SK-N-SH (cell line): ENCODE measurements around the gene ZAR1L. TPM values are rescaled to one million over a fixed set of nuclear protein-coding genes. Genes with fewer than 3 reads are reported as not detected.
"Not testable (repeated sequence)": the region's sequence is repeated elsewhere in the genome, so short reads cannot be mapped to it uniquely, and the experiment has no call there.

ENCODE experiments used
- CTCF ChIA-PET: fragments of 300-600, 350-600 bp; formaldehyde crosslinking; extraction: SDS; loops from one replicate; lab custom pipeline; 2021; lab: Yijun Ruan, JAX
- POLR2A ChIA-PET: fragments of 350-600 bp; sonication (Branson Sonifier 250); formaldehyde crosslinking; extraction: SDS; loops from one replicate; lab custom pipeline; 2020; ENCODE audit warnings: antibody characterized with exemption, inconsistent platforms; lab: Yijun Ruan, JAX
- DNase-seq: peaks from one replicate; pipeline ENCODE4 v3.0.0; 2012
- H2AFZ ChIP-seq: fragments of 200-600 bp; sonication (generic); 2 replicates; pipeline ENCODE4 v1.8.1; 2016; ENCODE audit warnings: antibody characterized with exemption, mild to moderate bottlenecking, low read depth
- H3F3A ChIP-seq: fragments of 200-600 bp; sonication (generic); replicated peaks from 2 replicates; pipeline ENCODE3; 2016; ENCODE audit warnings: antibody characterized with exemption, mild to moderate bottlenecking; ENCODE audit not compliant: insufficient read depth
- H3K27ac ChIP-seq, 2 experiments: fragments of 200-500 bp in 1 of 2; fragments of 200-600 bp in 1 of 2; sonication (Bioruptor generic) in 1 of 2; sonication (generic), shearing (Covaris generic) in 1 of 2; 2 replicates each; pipeline versions ENCODE4 v1.5.1 to v1.6.1; 2014 to 2016; ENCODE audit warnings: low read depth in 2 of 2, inconsistent platforms in 1 of 2, low read length in 1 of 2, mild to moderate bottlenecking in 1 of 2, mixed read lengths in 1 of 2
- H3K27me3 ChIP-seq: fragments of 200-600 bp; sonication (generic), shearing (Covaris generic); 2 replicates; pipeline ENCODE4 v1.6.1; 2016; ENCODE audit warnings: mixed run types; ENCODE audit not compliant: insufficient read depth
- H3K36me3 ChIP-seq, 2 experiments: fragments of 200-500 bp in 1 of 2; fragments of 200-600 bp in 1 of 2; sonication (Bioruptor generic) in 1 of 2; sonication (generic) in 1 of 2; replicated peaks in 1 of 2; 2 replicates each; pipeline versions ENCODE3 to v1.5.1; 2014 to 2016; ENCODE audit warnings: low read length in 1 of 2, mild to moderate bottlenecking in 1 of 2; ENCODE audit not compliant: insufficient read depth in 2 of 2, control insufficient read depth in 1 of 2
- H3K4me1 ChIP-seq, 2 experiments: fragments of 200-500 bp in 1 of 2; fragments of 200-600 bp in 1 of 2; sonication (Bioruptor generic) in 1 of 2; sonication (generic), shearing (Covaris generic) in 1 of 2; 2 replicates each; pipeline versions ENCODE4 v1.5.1 to v1.6.1; 2014 to 2016; ENCODE audit warnings: low read depth in 1 of 2, low read length in 1 of 2, mixed run types in 1 of 2; ENCODE audit not compliant: insufficient read depth in 2 of 2, control insufficient read depth in 1 of 2
- H3K4me2 ChIP-seq: fragments of 200-600 bp; sonication (generic), shearing (Covaris generic); 2 replicates; pipeline ENCODE4 v1.6.1; 2017; ENCODE audit warnings: mixed run types
- H3K4me3 ChIP-seq, 2 experiments: fragments of 200-500 bp in 1 of 2; fragments of 200-600 bp in 1 of 2; sonication (Bioruptor generic) in 1 of 2; sonication (generic), shearing (Covaris generic) in 1 of 2; 2 replicates each; pipeline versions ENCODE4 v1.5.1 to v1.8.1; 2014 to 2016; ENCODE audit warnings: low read depth in 2 of 2, inconsistent platforms in 1 of 2, low read length in 1 of 2, mild to moderate bottlenecking in 1 of 2, mixed read lengths in 1 of 2, moderate library complexity in 1 of 2
- H3K79me2 ChIP-seq: fragments of 200-600 bp; sonication (generic); 2 replicates; pipeline ENCODE4 v1.8.1; 2017; ENCODE audit warnings: mild to moderate bottlenecking; ENCODE audit not compliant: insufficient read depth
- H3K9ac ChIP-seq: fragments of 200-600 bp; sonication (generic); 2 replicates; pipeline ENCODE4 v1.6.1; 2017; ENCODE audit warnings: mixed run types
- H3K9me2 ChIP-seq: fragments of 200-600 bp; sonication (generic); 2 replicates; pipeline ENCODE4 v1.6.1; 2017; ENCODE audit warnings: mixed run types
- H3K9me3 ChIP-seq: fragments of 200-600 bp; sonication (generic); 2 replicates; pipeline ENCODE4 v1.6.1; 2017; ENCODE audit warnings: mixed run types, mild to moderate bottlenecking, moderate library complexity
- H4K20me1 ChIP-seq: fragments of 200-600 bp; sonication (generic); 2 replicates; pipeline ENCODE4 v1.6.1; 2017; ENCODE audit warnings: mild to moderate bottlenecking, mixed run types; ENCODE audit not compliant: insufficient read depth
- CHD2 ChIP-seq: fragments of 150-350 bp; IDR thresholded peaks from 2 replicates; pipeline ENCODE4 v1.6.1; 2018; ENCODE audit warnings: low read length; ENCODE audit not compliant: partially characterized antibody
- EP300 ChIP-seq, 2 experiments: IDR thresholded peaks; 2 replicates each; pipeline versions ENCODE4 v1.4.0 to v1.6.1; 2012; ENCODE audit warnings: borderline replicate concordance in 1 of 2, low read depth in 1 of 2, low read length in 1 of 2
- FOSL2 ChIP-seq: IDR thresholded peaks from 2 replicates; pipeline ENCODE4 v1.4.0; 2012; ENCODE audit warnings: low read depth, mild to moderate bottlenecking, moderate library complexity, borderline replicate concordance
- MAX ChIP-seq: IDR thresholded peaks from 2 replicates; pipeline ENCODE4 v1.4.0; 2012; ENCODE audit warnings: low read depth
- MXI1 ChIP-seq: IDR thresholded peaks from 2 replicates; pipeline ENCODE4 v1.6.1; 2012; ENCODE audit warnings: mild to moderate bottlenecking, low read depth, low read length, improper control_type of control experiment
- SMC3 ChIP-seq: IDR thresholded peaks from 2 replicates; pipeline ENCODE4 v1.6.1; 2012; ENCODE audit warnings: low read depth, low read length, improper control_type of control experiment
- TAF1 ChIP-seq: IDR thresholded peaks from 2 replicates; pipeline ENCODE4 v1.6.1; 2012; ENCODE audit warnings: low read depth, mild to moderate bottlenecking, low read length, moderate library complexity, borderline replicate concordance
- YY1 ChIP-seq: IDR thresholded peaks from 2 replicates; pipeline ENCODE4 v1.4.0; 2012; ENCODE audit warnings: low read depth, mild to moderate bottlenecking
- WGBS: methylation state at CpG from one replicate; pipeline ENCODE4 v1.1.6; 2017; ENCODE audit warnings: low lambda C conversion rate; 5-methylcytosine and 5-hydroxymethylcytosine counted together
- polyA plus RNA-seq, 3 experiments: library from polyadenylated mRNA; depleted of rRNA; stranded (reverse); fragments of >200 nt; gene quantifications; 2 replicates each; pipeline ENCODE4 v1.2.3, GENCODE V29; 2012
- TF ChIP-seq, protein P1 (sequence below): IDR thresholded peaks from 2 replicates; pipeline ENCODE4; 2012
- TF ChIP-seq, protein P2 (sequence below): fragments of 200-600 bp; sonication (generic); IDR thresholded peaks from 2 replicates; pipeline ENCODE4 v1.6.1; 2017; ENCODE audit warnings: antibody characterized with exemption, mild to moderate bottlenecking, moderate library complexity

ZAR1L gene
- polyA plus RNA-seq, 1 of the 3 experiments (the other 2 are of a cell fraction): 0.07 TPM

DNA sequence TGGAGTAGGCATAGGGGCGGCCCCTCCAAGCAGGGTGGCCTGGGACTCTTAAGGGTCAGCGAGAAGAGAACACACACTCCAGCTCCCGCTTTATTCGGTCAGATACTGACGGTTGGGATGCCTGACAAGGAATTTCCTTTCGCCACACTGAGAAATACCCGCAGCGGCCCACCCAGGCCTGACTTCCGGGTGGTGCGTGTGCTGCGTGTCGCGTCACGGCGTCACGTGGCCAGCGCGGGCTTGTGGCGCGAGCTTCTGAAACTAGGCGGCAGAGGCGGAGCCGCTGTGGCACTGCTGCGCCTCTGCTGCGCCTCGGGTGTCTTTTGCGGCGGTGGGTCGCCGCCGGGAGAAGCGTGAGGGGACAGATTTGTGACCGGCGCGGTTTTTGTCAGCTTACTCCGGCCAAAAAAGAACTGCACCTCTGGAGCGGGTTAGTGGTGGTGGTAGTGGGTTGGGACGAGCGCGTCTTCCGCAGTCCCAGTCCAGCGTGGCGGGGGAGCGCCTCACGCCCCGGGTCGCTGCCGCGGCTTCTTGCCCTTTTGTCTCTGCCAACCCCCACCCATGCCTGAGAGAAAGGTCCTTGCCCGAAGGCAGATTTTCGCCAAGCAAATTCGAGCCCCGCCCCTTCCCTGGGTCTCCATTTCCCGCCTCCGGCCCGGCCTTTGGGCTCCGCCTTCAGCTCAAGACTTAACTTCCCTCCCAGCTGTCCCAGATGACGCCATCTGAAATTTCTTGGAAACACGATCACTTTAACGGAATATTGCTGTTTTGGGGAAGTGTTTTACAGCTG, at the start of gene ZAR1L, which contains the start of gene BRCA2 (continued):
- peak; percentile 89 for TF ChIP-seq MAX
- 0 out of 2 replicates have a peak, but pooled peaks have one; percentile 34 for TF ChIP-seq TAF1
- TF ChIP-seq YY1: no peak
- TF ChIP-seq CHD2: peak; percentile 67
- no peak for TF ChIP-seq EP300 (IDR thresholded peaks at IDR 0.05; ENCODE audit: borderline replicate concordance in 1 of 2, low read depth in 1 of 2, low read length in 1 of 2)
- TF ChIP-seq, protein P1, sequence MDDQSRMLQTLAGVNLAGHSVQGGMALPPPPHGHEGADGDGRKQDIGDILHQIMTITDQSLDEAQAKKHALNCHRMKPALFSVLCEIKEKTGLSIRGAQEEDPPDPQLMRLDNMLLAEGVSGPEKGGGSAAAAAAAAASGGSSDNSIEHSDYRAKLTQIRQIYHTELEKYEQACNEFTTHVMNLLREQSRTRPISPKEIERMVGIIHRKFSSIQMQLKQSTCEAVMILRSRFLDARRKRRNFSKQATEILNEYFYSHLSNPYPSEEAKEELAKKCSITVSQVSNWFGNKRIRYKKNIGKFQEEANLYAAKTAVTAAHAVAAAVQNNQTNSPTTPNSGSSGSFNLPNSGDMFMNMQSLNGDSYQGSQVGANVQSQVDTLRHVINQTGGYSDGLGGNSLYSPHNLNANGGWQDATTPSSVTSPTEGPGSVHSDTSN: no peak
- TF ChIP-seq FOSL2: no peak
- no peak for TF ChIP-seq SMC3
- TF ChIP-seq, protein P2, sequence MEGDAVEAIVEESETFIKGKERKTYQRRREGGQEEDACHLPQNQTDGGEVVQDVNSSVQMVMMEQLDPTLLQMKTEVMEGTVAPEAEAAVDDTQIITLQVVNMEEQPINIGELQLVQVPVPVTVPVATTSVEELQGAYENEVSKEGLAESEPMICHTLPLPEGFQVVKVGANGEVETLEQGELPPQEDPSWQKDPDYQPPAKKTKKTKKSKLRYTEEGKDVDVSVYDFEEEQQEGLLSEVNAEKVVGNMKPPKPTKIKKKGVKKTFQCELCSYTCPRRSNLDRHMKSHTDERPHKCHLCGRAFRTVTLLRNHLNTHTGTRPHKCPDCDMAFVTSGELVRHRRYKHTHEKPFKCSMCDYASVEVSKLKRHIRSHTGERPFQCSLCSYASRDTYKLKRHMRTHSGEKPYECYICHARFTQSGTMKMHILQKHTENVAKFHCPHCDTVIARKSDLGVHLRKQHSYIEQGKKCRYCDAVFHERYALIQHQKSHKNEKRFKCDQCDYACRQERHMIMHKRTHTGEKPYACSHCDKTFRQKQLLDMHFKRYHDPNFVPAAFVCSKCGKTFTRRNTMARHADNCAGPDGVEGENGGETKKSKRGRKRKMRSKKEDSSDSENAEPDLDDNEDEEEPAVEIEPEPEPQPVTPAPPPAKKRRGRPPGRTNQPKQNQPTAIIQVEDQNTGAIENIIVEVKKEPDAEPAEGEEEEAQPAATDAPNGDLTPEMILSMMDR: no peak
- peak; percentile 95 for TF ChIP-seq MXI1
- TF ChIP-seq, all 33 proteins: peak for 12

DNA sequence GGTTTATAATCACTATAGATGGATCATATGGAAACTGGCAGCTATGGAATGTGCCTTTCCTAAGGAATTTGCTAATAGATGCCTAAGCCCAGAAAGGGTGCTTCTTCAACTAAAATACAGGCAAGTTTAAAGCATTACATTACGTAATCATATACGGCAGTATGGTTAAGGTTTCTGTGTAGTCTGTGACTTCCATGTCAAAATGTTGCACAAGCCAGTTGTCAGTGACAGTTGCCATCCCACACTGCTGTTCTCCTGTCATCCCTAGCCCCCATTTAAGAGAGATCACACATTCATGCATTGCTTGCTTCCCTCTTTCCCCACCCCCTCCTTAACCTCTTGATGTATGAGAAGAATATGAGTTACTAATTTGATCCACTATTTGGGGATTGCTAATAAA, 47.4 kb upstream of the ZAR1L start:
- no peak overlapping the region for H3K27ac ChIP-seq
- H3K36me3 ChIP-seq: peaks cover 2 to 15% of the 10 kb centered on the region in 2 experiments
- H4K20me1 ChIP-seq: no peaks in the 10 kb centered on the region
- H3K4me3 ChIP-seq: no peak overlapping the region
- no peaks in the 10 kb centered on the region for H3K27me3 ChIP-seq
- no peaks in the 10 kb centered on the region for H3K9me3 ChIP-seq
- peaks cover 7% of the 10 kb centered on the region for H3F3A ChIP-seq
- no peak for TF ChIP-seq FOSL2
- H3K79me2 ChIP-seq: no peaks in the 10 kb centered on the region
- no peaks in the 10 kb centered on the region for H3K9me2 ChIP-seq
- no peaks in the 10 kb centered on the region for H3K4me1 ChIP-seq
- ChIA-PET POLR2A (interaction anchor here (0.7 kb wide), 1 partner anchor 333 kb away, joined by 3 read pairs; no protein-coding TSS in a partner anchor), CTCF (interaction anchor here (0.6 to 3.2 kb wide), 2 partner anchors 452 to 549 kb away, joined by 4 to 7 read pairs; no protein-coding TSS in a partner anchor)
- no peak overlapping the region for H2AFZ ChIP-seq
- no peak overlapping the region for H3K9ac ChIP-seq
- DNase-seq: no peak
- WGBS: 95% methylated on average over 2 of the region's 2 CpGs
- H3K4me2 ChIP-seq: no peak overlapping the region

- POLR2A ChIA-PET, H2AFZ ChIP-seq, H3K9ac ChIP-seq, H3F3A ChIP-seq, H4K20me1 ChIP-seq, CTCF ChIA-PET, H3K4me3 ChIP-seq, H3K79me2 ChIP-seq, DNase-seq, H3K9me2 ChIP-seq, H3K4me1 ChIP-seq, H3K9me3 ChIP-seq, H3K27me3 ChIP-seq, H3K27ac ChIP-seq, H3K4me2 ChIP-seq: not testable (repeated sequence)
- WGBS: 94% methylated on average over 8 of the region's 8 CpGs
- H3K36me3 ChIP-seq: peaks cover 14 to 17% of the 10 kb centered on the region in 2 experiments
Measured at GRCh38 chr13:32355935-32356334, 40.8 kb upstream of the ZAR1L start.
